ENCODE data around the gene RITA1. TPM values are rescaled to one million over a fixed set of nuclear protein-coding genes. Genes with fewer than 3 reads are reported as not detected.
A peak's percentile ranks its signal among the peaks of the same experiment; 100 is the strongest.

The RITA1 gene
- total RNA-seq, 1 experiment from 2014 or later = 71.6 TPM

GRCh38 chr12:113184900-113185179 lies 681 bp upstream of the RITA1 start:
- DNase-seq = peak; percentile 89
- ATAC-seq = peak; percentile 87
- H3K9me2 ChIP-seq (replicated peaks; ENCODE audit: low read length) = no peaks in the 10 kb centered on the region
- peak overlapping the region; percentile 86 for H2AFZ ChIP-seq (ENCODE audit: low read length)
- H3K79me2 ChIP-seq (ENCODE audit: low read length) = peaks cover 82% of the 10 kb centered on the region
- TSS peak; percentile 47 for BruUV-seq (replicated peaks)
- intact Hi-C loops (cut with micrococcal nuclease) = no loop called here
- ChIA-PET CTCF (no interaction called here), POLR2A (ENCODE audit: unreplicated experiment) (interaction anchor here (0.6 to 0.7 kb wide), 3 partner anchors 55 to 1402 kb away, joined by 3 to 18 read pairs (median 5); no protein-coding TSS in a partner anchor)
- TF ChIP-seq EZH2phosphoT487 (IDR thresholded peaks at IDR 0.05; ENCODE audit: borderline replicate concordance, low read length) (no peak), CTCF (conservative IDR thresholded peaks at IDR 0.05; ENCODE audit: low read depth, low read length) (no peak), EZH2 (IDR thresholded peaks at IDR 0.05; ENCODE audit: low read length, unreplicated experiment) (no peak)
- no peaks in the 10 kb centered on the region for H3K9me3 ChIP-seq (ENCODE audit: low read length)
- H3K4me1 ChIP-seq (ENCODE audit: insufficient read depth, low read length) = peaks cover 24% of the 10 kb centered on the region
- peaks cover 38% of the 10 kb centered on the region for H4K20me1 ChIP-seq (ENCODE audit: low read length)
- no peaks in the 10 kb centered on the region for H3F3A ChIP-seq (ENCODE audit: low read length, unreplicated experiment)
- no peaks in the 10 kb centered on the region for H3K27me3 ChIP-seq (ENCODE audit: low read length)
- H3K27ac ChIP-seq (ENCODE audit: low read length) = peak overlapping the region; percentile 91
- H3K4me3 ChIP-seq (ENCODE audit: low read length) = peak overlapping the region; percentile 95
- H3K9ac ChIP-seq (ENCODE audit: low read length) = peak overlapping the region; percentile 100
- H3K36me3 ChIP-seq (ENCODE audit: low read depth, low read length) = peaks cover 28% of the 10 kb centered on the region
- peak overlapping the region; percentile 90 for H3K4me2 ChIP-seq (ENCODE audit: low read length)

- ChIA-PET CTCF (no interaction called here), POLR2A (ENCODE audit: unreplicated experiment) (interaction anchor here (0.5 to 0.6 kb wide), 3 partner anchors 9 to 231 kb away, joined by 3 to 23 read pairs (median 4); no protein-coding TSS in a partner anchor)
- Histone ChIP-seq H3K9me3 (ENCODE audit: low read length) (no peaks in the 10 kb centered on the region), H3K9me2 (replicated peaks; ENCODE audit: low read length) (no peaks in the 10 kb centered on the region), H3K36me3 (ENCODE audit: low read depth, low read length) (peaks cover 17% of the 10 kb centered on the region), H3K27ac (ENCODE audit: low read length) (peak overlapping the region; percentile 91), H3K27me3 (ENCODE audit: low read length) (no peaks in the 10 kb centered on the region), H3K9ac (ENCODE audit: low read length) (peak overlapping the region; percentile 100), H3K79me2 (ENCODE audit: low read length) (peaks cover 71% of the 10 kb centered on the region), H3F3A (ENCODE audit: low read length, unreplicated experiment) (no peaks in the 10 kb centered on the region), H3K4me3 (ENCODE audit: low read length) (peak overlapping the region; percentile 95), H2AFZ (ENCODE audit: low read length) (peak overlapping the region; percentile 86), H4K20me1 (ENCODE audit: low read length) (peaks cover 31% of the 10 kb centered on the region), H3K4me1 (ENCODE audit: insufficient read depth, low read length) (peaks cover 24% of the 10 kb centered on the region), H3K4me2 (ENCODE audit: low read length) (peak overlapping the region; percentile 90)
- no TSS peak for BruUV-seq (replicated peaks)
- ATAC-seq (peak; percentile 5), DNase-seq (peak; percentile 44)
- intact Hi-C loops (cut with micrococcal nuclease) = no loop called here
- TF ChIP-seq EZH2 (IDR thresholded peaks at IDR 0.05; ENCODE audit: low read length, unreplicated experiment) = no peak
- no peak for TF ChIP-seq CTCF (conservative IDR thresholded peaks at IDR 0.05; ENCODE audit: low read depth, low read length)
- no peak for TF ChIP-seq EZH2phosphoT487 (IDR thresholded peaks at IDR 0.05; ENCODE audit: borderline replicate concordance, low read length)
Measured at GRCh38 chr12:113186033-113186365, 478 bp downstream of the RITA1 start.

- DNase-seq (no peak), ATAC-seq (no peak)
- no peak overlapping the region for H3K27ac ChIP-seq (ENCODE audit: low read length)
- H3F3A ChIP-seq (ENCODE audit: low read length, unreplicated experiment) = no peaks in the 10 kb centered on the region
- no TSS peak for BruUV-seq (replicated peaks)
- ChIA-PET CTCF (no interaction called here), POLR2A (ENCODE audit: unreplicated experiment) (interaction anchor here (0.6 kb wide), 2 partner anchors 8 to 231 kb away, joined by 4 to 23 read pairs; no protein-coding TSS in a partner anchor)
- intact Hi-C loops (cut with micrococcal nuclease) = no loop called here
- no peaks in the 10 kb centered on the region for H3K27me3 ChIP-seq (ENCODE audit: low read length)
- peak overlapping the region; percentile 100 for H3K9ac ChIP-seq (ENCODE audit: low read length)
- peaks cover 63% of the 10 kb centered on the region for H3K79me2 ChIP-seq (ENCODE audit: low read length)
- peak overlapping the region; percentile 90 for H3K4me2 ChIP-seq (ENCODE audit: low read length)
- H3K4me1 ChIP-seq (ENCODE audit: insufficient read depth, low read length) = peaks cover 24% of the 10 kb centered on the region
- peaks cover 16% of the 10 kb centered on the region for H3K36me3 ChIP-seq (ENCODE audit: low read depth, low read length)
- peak overlapping the region; percentile 95 for H3K4me3 ChIP-seq (ENCODE audit: low read length)
- no peaks in the 10 kb centered on the region for H3K9me3 ChIP-seq (ENCODE audit: low read length)
- H4K20me1 ChIP-seq (ENCODE audit: low read length) = peaks cover 27% of the 10 kb centered on the region
- H3K9me2 ChIP-seq (replicated peaks; ENCODE audit: low read length) = no peaks in the 10 kb centered on the region
- no peak overlapping the region for H2AFZ ChIP-seq (ENCODE audit: low read length)
- TF ChIP-seq EZH2 (IDR thresholded peaks at IDR 0.05; ENCODE audit: low read length, unreplicated experiment) (no peak), EZH2phosphoT487 (IDR thresholded peaks at IDR 0.05; ENCODE audit: borderline replicate concordance, low read length) (no peak), CTCF (conservative IDR thresholded peaks at IDR 0.05; ENCODE audit: low read depth, low read length) (no peak)
Measured at GRCh38 chr12:113186666-113187325, 1.3 kb downstream of the RITA1 start.

Data from PC-3 (cell line).